ENCODE data around the gene IPO4.
A peak's percentile ranks its signal among the peaks of the same experiment; 100 is the strongest.

The IPO4 gene

DNA sequence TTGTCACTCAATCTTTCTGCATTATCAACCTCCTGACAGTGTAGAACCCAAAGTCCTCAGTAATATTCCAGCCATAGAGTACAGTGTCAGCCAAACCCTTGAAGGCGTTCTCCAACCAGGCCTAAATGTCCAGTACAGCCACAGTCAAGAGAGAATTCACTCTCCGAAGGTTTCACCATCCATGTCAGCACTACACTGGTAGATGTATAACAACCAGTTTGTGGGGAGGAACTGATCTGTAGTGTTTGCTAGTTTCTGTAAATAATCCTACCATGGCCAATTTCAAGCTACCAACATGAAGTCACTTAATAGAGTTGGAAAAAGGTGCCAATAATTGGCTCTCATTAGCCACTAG is 27.7 kb upstream of the IPO4 start:
- no peak for DNase-seq (ENCODE audit: extremely low spot score)
- CTCF ChIA-PET, result interaction anchor here (0.8 to 5.2 kb wide), 32 partner anchors 8 to 215 kb away, joined by 3 to 42 read pairs (median 7); partner anchors contain the start of genes CIDEB, DHRS1, IPO4 and IRF9
- POLR2A ChIA-PET, result interaction anchor here (0.9 kb wide), 1 partner anchor 26 kb away, joined by 3 read pairs; the partner anchor contains the start of gene TINF2
- TF ChIP-seq CTCF (IDR thresholded peaks at IDR 0.05; ENCODE audit: control extremely low read depth, extremely low read depth, low read depth, missing control alignments), result no peak

- ChIA-PET POLR2A (interaction anchor here (0.6 to 0.9 kb wide), 4 partner anchors 15 to 279 kb away, joined by 3 to 6 read pairs (median 4); partner anchors contain the start of gene TINF2), CTCF (interaction anchor here (0.7 to 5.2 kb wide), 37 partner anchors 9 to 216 kb away, joined by 3 to 42 read pairs (median 7); partner anchors contain the start of genes CIDEB, DHRS1, GMPR2 and IPO4)
- peak; percentile 97 for TF ChIP-seq CTCF (IDR thresholded peaks at IDR 0.05; ENCODE audit: control extremely low read depth, extremely low read depth, low read depth, missing control alignments)
- peak; percentile 91 for DNase-seq (ENCODE audit: extremely low spot score)
These were observed 27.1 kb upstream of the IPO4 start, which contains the start of gene MDP1 for GRCh38 chr14:24215495-24216344. Gene MDP1 (minus strand): TSS chr14:24216066. CDS start chr14:24215955, 111 bp downstream.

- no peak for TF ChIP-seq CTCF (IDR thresholded peaks at IDR 0.05; ENCODE audit: control extremely low read depth, extremely low read depth, low read depth, missing control alignments)
- no peak for DNase-seq (ENCODE audit: extremely low spot score)
- POLR2A ChIA-PET, result interaction anchor here (0.6 to 2.0 kb wide), 11 partner anchors 15 to 216 kb away, joined by 3 to 14 read pairs (median 4); partner anchors contain the start of genes CBLN3, EMC9, IRF9 and KHNYN
- CTCF ChIA-PET, result interaction anchor here (0.7 to 5.2 kb wide), 19 partner anchors 8 to 123 kb away, joined by 3 to 42 read pairs (median 5); partner anchors contain the start of genes CIDEB, DHRS1, IRF9 and NOP9
These were observed 25.4 kb upstream of the IPO4 start for GRCh38 chr14:24213866-24214662.

DNA sequence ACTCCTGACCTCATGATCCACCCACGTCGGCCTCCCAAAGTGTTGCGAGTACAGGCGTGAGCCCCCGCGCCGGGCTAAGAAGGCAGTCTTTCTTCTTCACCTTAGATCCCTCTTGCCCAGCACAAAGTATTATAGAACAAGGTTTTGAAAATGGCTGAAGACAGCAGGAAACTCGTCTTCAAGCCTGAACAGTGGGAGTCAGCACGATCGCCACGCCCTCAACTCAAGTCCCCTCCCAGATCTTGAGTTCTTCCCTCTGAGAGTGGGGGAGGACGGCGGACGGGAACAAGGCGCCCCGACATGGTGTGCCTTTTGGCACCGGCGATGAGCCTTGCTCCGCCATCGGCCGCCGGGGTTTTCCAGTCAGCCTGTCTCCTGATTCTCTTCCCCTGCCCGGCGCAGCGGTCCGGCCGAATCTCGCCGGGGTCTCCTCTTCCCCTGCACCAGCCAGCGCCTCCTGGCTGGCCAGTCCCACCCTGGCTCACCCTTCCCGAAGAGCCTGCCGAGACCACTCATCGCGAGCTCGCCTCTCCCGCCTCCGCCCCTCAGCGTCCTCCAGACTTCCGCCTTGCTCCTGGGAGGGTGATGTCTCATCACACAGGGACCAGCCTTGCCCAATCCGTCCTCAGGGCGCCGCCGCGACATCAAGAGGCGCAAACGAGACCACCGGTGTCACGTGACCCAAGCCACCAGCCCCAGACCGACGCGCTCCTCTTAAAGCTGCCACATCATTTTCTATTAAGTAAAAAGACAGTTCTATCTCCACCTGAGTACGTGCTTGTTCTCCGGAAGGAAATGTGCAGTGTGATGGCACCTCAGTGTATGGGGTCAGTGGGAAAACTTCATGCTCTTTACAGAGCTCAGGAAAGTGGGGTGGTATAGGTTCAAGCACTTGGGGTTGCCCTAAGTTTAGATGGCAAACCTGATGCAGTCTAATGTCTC is 24.6 kb upstream of the IPO4 start, which contains the start of gene CHMP4A:
Gene CHMP4A (minus strand): TSS at position 565 of the 942 bp plus-strand sequence. CDS start 49 bp downstream, at position 516.
- ChIA-PET POLR2A (interaction anchor here (0.6 to 2.0 kb wide), 9 partner anchors 17 to 216 kb away, joined by 3 to 14 read pairs (median 3); partner anchors contain the start of genes CBLN3, EMC9, IRF9 and KHNYN), CTCF (interaction anchor here (0.7 to 5.2 kb wide), 15 partner anchors 9 to 218 kb away, joined by 3 to 42 read pairs (median 5); partner anchors contain the start of genes CIDEB, IRF9, PSME1 and RABGGTA)
- peak; percentile 8 for TF ChIP-seq CTCF (IDR thresholded peaks at IDR 0.05; ENCODE audit: control extremely low read depth, extremely low read depth, low read depth, missing control alignments)
- DNase-seq (ENCODE audit: extremely low spot score), result peak; percentile 97

GRCh38 chr14:24211311-24211710 is 22.7 kb upstream of the IPO4 start:
- ChIA-PET POLR2A (no interaction called here), CTCF (interaction anchor here (1.0 to 5.2 kb wide), 9 partner anchors 9 to 220 kb away, joined by 3 to 42 read pairs (median 4); partner anchors contain the start of genes CIDEB, IRF9, LTB4R2 and TINF2)
- no peak for TF ChIP-seq CTCF (IDR thresholded peaks at IDR 0.05; ENCODE audit: control extremely low read depth, extremely low read depth, low read depth, missing control alignments)
- DNase-seq (ENCODE audit: extremely low spot score), result no peak

All from GM10248 (cell line).